Spleen (tissue), 7 donors: ENCODE data around the gene TBC1D22A.

Experiments used
- POLR2AphosphoS5 ChIP-seq, 3 donors: sonication (generic); formaldehyde crosslinking; IDR thresholded peaks; one replicate each; pipeline ENCODE4 v1.5.1; 2017; ENCODE audit warnings: antibody characterized with exemption in 3 of 3
- TF ChIP-seq, protein P1 (sequence below), 11 experiments: fragments of 200-600 bp in 7 of 11; fragments of 450-650 bp in 4 of 11; sonication (generic) in 4 of 11; IDR thresholded peaks in 8 of 11; conservative IDR thresholded peaks in 3 of 11; 1 replicate in 7 of 11; 2 replicates in 4 of 11; pipeline versions ENCODE4 v1.4.0 to v1.8.0; 2016 to 2021; ENCODE audit warnings: antibody characterized with exemption in 11 of 11, inconsistent platforms in 4 of 11, mild to moderate bottlenecking in 1 of 11
- donor health status: DM: no; HTN: no; CAD: no; lungs with moderate emphysema.
- donor health status: DM: no; HTN: no; CAD: no.
- donor health status: DM: no; HTN: no; CAD: no.

DNA sequence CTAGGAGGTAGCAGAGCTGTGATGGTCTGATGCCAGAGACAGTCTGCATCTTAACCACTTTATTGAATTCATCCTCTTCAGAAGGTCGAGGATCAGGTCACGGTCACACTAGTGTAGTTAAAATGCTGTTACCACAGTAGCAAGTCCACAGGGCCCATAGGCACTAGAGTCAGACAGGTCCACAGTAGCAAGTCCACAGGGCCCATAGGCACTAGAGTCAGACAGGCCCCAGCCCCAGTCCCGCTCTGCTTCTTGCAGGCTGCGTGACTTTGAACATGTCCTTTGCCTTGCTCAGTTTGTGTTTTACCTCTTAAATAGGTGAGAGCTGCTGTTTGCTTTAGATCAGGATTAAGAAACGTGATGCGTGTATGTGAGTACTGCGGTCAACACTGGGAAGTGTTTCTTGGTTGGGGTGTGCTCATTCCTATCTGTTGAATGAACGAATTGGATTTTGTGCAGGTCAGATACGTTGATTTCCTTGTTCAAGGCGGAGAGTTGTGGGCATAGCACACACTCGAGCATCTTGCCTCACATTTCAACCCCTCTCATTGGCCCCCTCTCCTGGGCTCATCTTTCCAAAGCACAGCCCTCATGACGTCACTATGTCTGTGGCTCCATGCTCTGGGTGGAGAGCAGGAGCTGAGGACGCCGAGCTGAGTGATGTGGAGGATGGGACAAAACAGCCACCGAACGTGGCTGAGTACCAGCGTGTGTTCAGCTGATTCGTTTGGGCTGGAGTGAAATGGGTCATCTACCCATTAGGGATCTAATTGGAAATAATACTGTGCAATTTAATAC is 191.7 kb downstream of the TBC1D22A start:
- TF ChIP-seq, protein P1, sequence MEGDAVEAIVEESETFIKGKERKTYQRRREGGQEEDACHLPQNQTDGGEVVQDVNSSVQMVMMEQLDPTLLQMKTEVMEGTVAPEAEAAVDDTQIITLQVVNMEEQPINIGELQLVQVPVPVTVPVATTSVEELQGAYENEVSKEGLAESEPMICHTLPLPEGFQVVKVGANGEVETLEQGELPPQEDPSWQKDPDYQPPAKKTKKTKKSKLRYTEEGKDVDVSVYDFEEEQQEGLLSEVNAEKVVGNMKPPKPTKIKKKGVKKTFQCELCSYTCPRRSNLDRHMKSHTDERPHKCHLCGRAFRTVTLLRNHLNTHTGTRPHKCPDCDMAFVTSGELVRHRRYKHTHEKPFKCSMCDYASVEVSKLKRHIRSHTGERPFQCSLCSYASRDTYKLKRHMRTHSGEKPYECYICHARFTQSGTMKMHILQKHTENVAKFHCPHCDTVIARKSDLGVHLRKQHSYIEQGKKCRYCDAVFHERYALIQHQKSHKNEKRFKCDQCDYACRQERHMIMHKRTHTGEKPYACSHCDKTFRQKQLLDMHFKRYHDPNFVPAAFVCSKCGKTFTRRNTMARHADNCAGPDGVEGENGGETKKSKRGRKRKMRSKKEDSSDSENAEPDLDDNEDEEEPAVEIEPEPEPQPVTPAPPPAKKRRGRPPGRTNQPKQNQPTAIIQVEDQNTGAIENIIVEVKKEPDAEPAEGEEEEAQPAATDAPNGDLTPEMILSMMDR (IDR thresholded peaks at IDR 0.05 in 8 of 11, conservative IDR thresholded peaks at IDR 0.05 in 3 of 11) = no peak
- no peak for TF ChIP-seq POLR2AphosphoS5 (IDR thresholded peaks at IDR 0.05)
